Thyroid gland (tissue), 4 donors: ENCODE measurements around the gene SMURF2. TPM values are rescaled to one million over a fixed set of nuclear protein-coding genes. Genes with fewer than 3 reads are reported as not detected.

Experiments used
- DNase-seq, 2 donors: peaks; one replicate each; pipeline ENCODE4 v3.0.0-alpha.2; 2019
- H3K27ac ChIP-seq, 3 donors: fragments of 200-600 bp; sonication (generic); 1 replicate in 2 of 3; 2 replicates in 1 of 3; pipeline ENCODE4 v1.5.1; 2016 to 2019; ENCODE audit warnings: mild to moderate bottlenecking in 1 of 3, moderate library complexity in 1 of 3
- H3K27me3 ChIP-seq: fragments of 200-600 bp; sonication (generic); one replicate; pipeline ENCODE4 v1.5.1; 2019
- H3K36me3 ChIP-seq, 2 donors: fragments of 200-600 bp; sonication (generic); one replicate each; pipeline ENCODE4 v1.5.1; 2016 to 2019
- H3K4me1 ChIP-seq, 2 donors: fragments of 200-600 bp; sonication (generic); one replicate each; pipeline ENCODE4 v1.5.1; 2017 to 2019
- H3K4me3 ChIP-seq, 3 donors: fragments of 200-600 bp; sonication (generic); replicated peaks in 1 of 3; 1 replicate in 2 of 3; 2 replicates in 1 of 3; pipeline ENCODE4 v1.5.1; 2016; ENCODE audit warnings: mild to moderate bottlenecking in 1 of 3
- H3K9me3 ChIP-seq: fragments of 200-600 bp; sonication (generic); one replicate; pipeline ENCODE4 v1.5.1; 2017
- CTCF ChIP-seq, 6 experiments: fragments of 200-600 bp in 3 of 6; fragments of 450-650 bp in 3 of 6; sonication (generic) in 3 of 6; IDR thresholded peaks; one replicate each; pipeline ENCODE4 v1.5.1; 2016 to 2019; ENCODE audit warnings: antibody characterized with exemption in 6 of 6, mild to moderate bottlenecking in 2 of 6, inconsistent platforms in 1 of 6, moderate library complexity in 1 of 6
- POLR2A ChIP-seq, 2 donors: fragments of 450-650 bp; IDR thresholded peaks; one replicate each; pipeline ENCODE4 v1.6.1; 2017; ENCODE audit warnings: antibody characterized with exemption in 2 of 2, mild to moderate bottlenecking in 2 of 2, moderate library complexity in 1 of 2
- WGBS, 2 donors: methylation state at CpG; one replicate each; pipeline ENCODE4 v1.1.5; 2017; 5-methylcytosine and 5-hydroxymethylcytosine counted together
- intact Hi-C: fragments of 100-400 bp; cut with DNase I; formaldehyde crosslinking; loops from one replicate; pipeline ENCODE4 v1.15.1; 2023
- total RNA-seq, 4 donors: library from RNA; depleted of rRNA; stranded (reverse); fragments of >200 nt; gene quantifications; one replicate each; pipeline ENCODE4 v1.2.3, GENCODE V29; 2016

SMURF2 gene
- total RNA-seq, 4 donors from 2014 or later = 26.3 to 39.0 (median 29.6) TPM

DNA sequence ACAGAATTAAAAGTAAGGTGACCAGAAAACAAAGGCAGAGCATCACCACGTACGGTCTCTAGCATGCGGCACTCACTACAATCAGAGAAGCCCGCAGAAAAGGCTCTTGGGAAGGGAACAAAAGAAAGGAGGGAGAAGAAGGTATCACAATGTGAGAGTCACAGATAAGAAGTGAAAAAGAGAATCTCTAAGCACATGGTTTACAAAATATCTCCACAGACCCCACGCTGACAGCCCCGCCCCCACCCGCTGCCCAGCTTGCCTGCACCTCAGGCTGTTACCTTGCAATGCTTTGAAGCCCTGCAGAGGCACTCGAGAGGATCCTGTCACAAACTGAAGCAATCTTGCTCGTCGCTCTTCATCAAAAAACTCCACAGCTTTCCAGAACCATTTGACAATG is 114.8 kb downstream of the SMURF2 start:
- Histone ChIP-seq H3K36me3 (peaks cover 12 to 13% of the 10 kb centered on the region in 2 donors), H3K9me3 (no peaks in the 10 kb centered on the region), H3K4me3 (no peak overlapping the region), H3K27me3 (no peaks in the 10 kb centered on the region), H3K27ac (no peak overlapping the region), H3K4me1 (no peaks in the 10 kb centered on the region)
- intact Hi-C loops = no loop called here
- DNase-seq = no peak
- TF ChIP-seq POLR2A (IDR thresholded peaks at IDR 0.05) (no peak), CTCF (IDR thresholded peaks at IDR 0.05) (no peak)
- WGBS, 2 donors = 83 to 85% methylated on average over 10 of the region's 10 CpGs

DNA sequence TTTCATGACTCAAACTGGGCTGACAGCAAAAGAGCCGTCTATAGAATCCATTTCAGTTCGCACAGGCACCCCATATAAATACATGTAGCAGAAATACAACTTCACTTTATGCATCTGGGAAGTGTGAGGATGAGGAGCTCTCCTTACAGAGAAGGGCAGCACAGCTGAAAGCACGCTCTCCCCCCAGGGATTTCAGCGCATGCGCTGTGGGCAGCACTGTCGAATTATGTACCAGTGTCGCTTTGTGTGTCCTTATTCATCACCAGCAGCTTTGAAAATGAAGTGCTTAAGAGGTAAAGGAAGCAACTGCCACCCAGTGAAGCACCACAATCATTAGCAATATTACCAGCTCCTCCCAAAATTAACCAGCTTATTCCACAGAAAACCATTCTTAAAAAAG is 115.4 kb downstream of the SMURF2 start:
- DNase-seq = no peak
- Histone ChIP-seq H3K4me3 (no peak overlapping the region), H3K4me1 (no peaks in the 10 kb centered on the region), H3K27me3 (no peaks in the 10 kb centered on the region), H3K27ac (no peak overlapping the region), H3K36me3 (peaks cover 12 to 13% of the 10 kb centered on the region in 2 donors), H3K9me3 (no peaks in the 10 kb centered on the region)
- intact Hi-C loops = no loop called here
- no peak for TF ChIP-seq CTCF (IDR thresholded peaks at IDR 0.05)
- TF ChIP-seq POLR2A (IDR thresholded peaks at IDR 0.05) = no peak
- 90 to 93% methylated on average over 7 of the region's 7 CpGs for WGBS, 2 donors

DNA sequence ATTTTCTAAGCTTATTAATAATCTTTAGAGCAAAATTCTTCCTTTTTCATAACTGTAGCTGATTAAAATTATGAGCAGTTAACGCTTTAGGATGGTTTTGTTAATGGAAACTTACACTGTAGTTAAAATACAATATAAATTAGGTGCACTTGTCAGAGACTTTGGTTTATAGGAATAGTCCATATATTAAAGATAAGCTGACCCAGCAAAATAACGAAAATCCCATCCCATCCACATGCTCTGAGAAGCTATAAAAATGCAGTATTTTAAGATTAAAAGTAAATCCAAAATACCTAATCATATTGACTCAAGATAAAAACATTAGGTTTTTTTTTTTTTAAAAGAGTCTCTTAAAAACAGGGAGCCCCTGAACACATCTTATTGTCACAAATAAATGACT is 117.4 kb downstream of the SMURF2 start:
- no peak for DNase-seq
- WGBS, 2 donors = 98 to 99% methylated on average over 2 of the region's 2 CpGs
- Histone ChIP-seq H3K4me1 (no peaks in the 10 kb centered on the region), H3K36me3 (peaks cover 12 to 13% of the 10 kb centered on the region in 2 donors), H3K9me3 (no peaks in the 10 kb centered on the region), H3K27ac (no peak overlapping the region), H3K4me3 (no peak overlapping the region), H3K27me3 (no peaks in the 10 kb centered on the region)
- intact Hi-C loops = no loop called here
- TF ChIP-seq POLR2A (IDR thresholded peaks at IDR 0.05) (no peak), CTCF (IDR thresholded peaks at IDR 0.05) (no peak)

DNA sequence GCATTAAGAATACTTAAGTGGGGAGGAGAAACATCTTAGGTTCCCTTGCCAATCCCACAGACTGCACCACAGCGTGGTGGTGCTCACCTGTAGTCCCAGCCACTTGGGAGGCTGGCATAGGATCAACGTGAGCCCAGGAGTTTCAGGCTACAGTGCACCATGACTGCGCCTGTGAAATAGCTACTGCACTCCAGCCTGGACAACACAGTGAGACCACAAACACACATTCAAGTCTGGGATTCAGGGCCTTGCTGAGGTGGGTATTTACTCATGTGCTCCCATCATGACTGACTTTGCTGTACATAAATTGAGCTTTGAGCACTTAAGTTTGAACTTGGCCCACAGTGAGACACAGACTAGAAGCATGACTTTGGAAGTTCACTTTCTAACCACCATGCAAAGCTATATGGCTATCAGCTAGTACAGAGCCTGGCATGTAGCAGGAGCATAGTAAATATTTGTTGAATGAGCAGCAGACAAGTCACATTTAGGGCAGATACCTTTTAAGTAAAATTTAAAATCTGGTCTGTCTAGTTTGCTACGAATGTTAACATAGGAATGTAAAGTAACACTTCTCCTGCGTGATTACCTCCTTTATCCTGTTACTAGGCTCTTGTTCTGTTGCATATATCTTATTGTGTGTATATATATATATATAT is 121.9 kb downstream of the SMURF2 start:
- no peak for DNase-seq
- peaks cover 18 to 28% of the 10 kb centered on the region in 2 donors for H3K36me3 ChIP-seq
- H3K4me1 ChIP-seq = no peaks in the 10 kb centered on the region
- no peaks in the 10 kb centered on the region for H3K9me3 ChIP-seq
- TF ChIP-seq POLR2A (IDR thresholded peaks at IDR 0.05) (no peak), CTCF (IDR thresholded peaks at IDR 0.05) (no peak)
- no peak overlapping the region for H3K4me3 ChIP-seq
- 98 to 99% methylated on average over 4 to 5 of the region's 5 CpGs for whole genome bisulfite sequencing, 2 donors
- H3K27me3 ChIP-seq = no peaks in the 10 kb centered on the region
- intact Hi-C loops = no loop called here
- H3K27ac ChIP-seq = no peak overlapping the region

DNA sequence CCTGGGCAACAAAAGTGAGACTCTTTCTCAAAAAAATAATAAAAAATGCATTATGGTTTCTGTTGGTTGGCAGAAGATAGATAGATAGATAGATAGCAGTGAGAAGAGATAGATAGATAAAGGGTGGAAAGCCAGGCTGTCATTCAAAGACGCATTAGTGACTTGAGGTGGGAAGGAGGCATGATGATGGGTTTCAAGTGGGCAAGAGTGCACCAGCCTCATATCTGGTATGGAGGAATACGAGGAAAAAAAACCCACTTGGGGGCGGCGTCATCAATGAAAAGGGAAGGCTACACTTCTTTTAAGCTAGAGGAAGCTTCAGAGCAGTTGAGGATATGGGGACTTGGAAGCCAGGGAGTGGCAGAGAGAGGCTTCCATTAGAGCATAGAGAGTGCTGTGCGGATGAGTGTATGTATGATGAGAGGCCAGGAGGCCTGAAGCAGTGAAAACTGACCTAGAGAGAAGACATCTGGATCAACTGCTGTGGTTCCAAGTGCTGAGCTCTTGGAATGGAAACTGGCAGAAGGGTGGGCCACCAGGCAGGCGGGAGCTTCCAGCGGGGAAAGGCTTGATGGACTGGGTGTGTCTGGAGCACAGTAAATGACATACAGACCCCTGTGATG is 123.5 kb downstream of the SMURF2 start:
- no peak for DNase-seq
- 89 to 94% methylated on average over 7 of the region's 7 CpGs for WGBS, 2 donors
- Histone ChIP-seq H3K9me3 (no peaks in the 10 kb centered on the region), H3K4me1 (no peaks in the 10 kb centered on the region), H3K27ac (no peak overlapping the region), H3K27me3 (no peaks in the 10 kb centered on the region), H3K36me3 (peaks cover 32 to 40% of the 10 kb centered on the region in 2 donors), H3K4me3 (no peak overlapping the region)
- TF ChIP-seq CTCF (IDR thresholded peaks at IDR 0.05) (no peak), POLR2A (IDR thresholded peaks at IDR 0.05) (no peak)
- intact Hi-C loops = no loop called here
